GM11168 (cell line): ENCODE results near the gene PNMA5.
"Not testable (repeated sequence)": the region's sequence is repeated elsewhere in the genome, so short reads cannot be mapped to it uniquely, and the experiment has no call there.

Experiments
- in situ Hi-C: fragments of 300-500 bp; cut with MboI; formaldehyde crosslinking; loops from one replicate; pipeline ENCODE4 v1.12.0; 2022; ENCODE audit warnings: low sequenced_read_pairs; ENCODE audit not compliant: unreplicated experiment

The PNMA5 gene

GRCh38 chrX:152993933-152994332, at the start of gene PNMA5:
Gene PNMA5, minus strand, starts transcription at chrX:152994116. Its CDS starts 2,518 bp downstream, at chrX:152991598.
- in situ Hi-C loops = no loop called here

- in situ Hi-C loops = no loop called here
These were observed 38.6 kb upstream of the PNMA5 start for GRCh38 chrX:153032397-153033118.

GRCh38 chrX:153030801-153031200, 36.9 kb upstream of the PNMA5 start:
- in situ Hi-C loops = no loop called here

GRCh38 chrX:153029875-153030274, 36.0 kb upstream of the PNMA5 start:
- in situ Hi-C loops = no loop called here

GRCh38 chrX:153029162-153029561, 35.2 kb upstream of the PNMA5 start:
- in situ Hi-C loops = no loop called here

- in situ Hi-C loops = not testable (repeated sequence)
These were observed 34.6 kb upstream of the PNMA5 start for GRCh38 chrX:153028487-153028886.

- in situ Hi-C loops = not testable (repeated sequence)
These were observed 32.6 kb upstream of the PNMA5 start for GRCh38 chrX:153026501-153026900.

GRCh38 chrX:153019166-153019565, 25.2 kb upstream of the PNMA5 start:
- in situ Hi-C loops = no loop called here

- in situ Hi-C loops = not testable (repeated sequence)
These were observed 23.3 kb upstream of the PNMA5 start for GRCh38 chrX:153017174-153017573.

GRCh38 chrX:153004780-153005179, 10.9 kb upstream of the PNMA5 start:
- in situ Hi-C loops = no loop called here

GRCh38 chrX:153003981-153004380, 10.1 kb upstream of the PNMA5 start:
- in situ Hi-C loops = no loop called here

GRCh38 chrX:153002182-153002581, 8.3 kb upstream of the PNMA5 start:
- in situ Hi-C loops = not testable (repeated sequence)

GRCh38 chrX:152997337-152997736, 3.4 kb upstream of the PNMA5 start:
- in situ Hi-C loops = no loop called here

- in situ Hi-C loops = no loop called here
These were observed 1.8 kb downstream of the PNMA5 start for GRCh38 chrX:152992115-152992514.

GRCh38 chrX:152991123-152991522, 2.8 kb downstream of the PNMA5 start:
- in situ Hi-C loops = no loop called here

- in situ Hi-C loops = no loop called here
These were observed 4.6 kb downstream of the PNMA5 start for GRCh38 chrX:152989292-152989658.

- in situ Hi-C loops = no loop called here
These were observed 5.2 kb downstream of the PNMA5 start for GRCh38 chrX:152988536-152989291.

- in situ Hi-C loops = no loop called here
These were observed 6.1 kb downstream of the PNMA5 start for GRCh38 chrX:152987801-152988200.

- in situ Hi-C loops = not testable (repeated sequence)
These were observed 6.8 kb downstream of the PNMA5 start for GRCh38 chrX:152987156-152987555.

- in situ Hi-C loops = not testable (repeated sequence)
These were observed 8.5 kb downstream of the PNMA5 start for GRCh38 chrX:152985383-152985782.

- in situ Hi-C loops = no loop called here
These were observed 25.7 kb downstream of the PNMA5 start for GRCh38 chrX:152968193-152968592.

GRCh38 chrX:152960115-152960514, 33.8 kb downstream of the PNMA5 start:
- in situ Hi-C loops = no loop called here
